K562 (cell line): Measurements from ENCODE around the gene PAIP1. TPM values are rescaled to one million over a fixed set of nuclear protein-coding genes. Genes with fewer than 3 reads are reported as not detected.

Experiments
- ATAC-seq: fragments of 200-7000 bp; cut with Tn5 transposase; 3 replicates; pipeline ENCODE4 v1.9.1; 2020; ENCODE audit warnings: moderate library complexity
- BruUV-seq: library from RNA; stranded (reverse); fragments of 400-500 nt; replicated peaks from 2 replicates; lab custom pipeline; 2021; lab: Mats Ljungman, UMichigan
- CTCF ChIA-PET: fragments of 300-600 bp; formaldehyde crosslinking; extraction: SDS; loops from one replicate; lab custom pipeline; 2021; ENCODE audit warnings: low intra/inter-chr PET ratio; lab: Yijun Ruan, JAX
- POLR2A ChIA-PET: fragments of 300-600, 350-650 bp; sonication (Branson Sonifier 250); formaldehyde crosslinking; extraction: SDS; loops from one replicate; lab custom pipeline; 2021; ENCODE audit warnings: antibody characterized with exemption, inconsistent platforms; lab: Yijun Ruan, JAX
- DNase-seq, 4 experiments: peaks; one replicate each; pipeline versions ENCODE4 v3.0.0 to v3.0.0-alpha.2; 2011 to 2018; ENCODE audit warnings: low spot score in 3 of 4, mixed read lengths in 3 of 4; ENCODE audit errors: extremely low read depth in 1 of 4
- FAIRE-seq: peaks from 2 replicates; lab custom pipeline; 2011; peaks lifted over from hg19 to GRCh38; lab: Jason Lieb, UNC
- H2AFZ ChIP-seq: 2 replicates; pipeline ENCODE4 v1.6.0; 2011; ENCODE audit warnings: low read depth, low read length, control low read depth, inconsistent platforms
- H3K27ac ChIP-seq: fragments of 200-600 bp; 3 replicates; pipeline ENCODE4 v1.8.0; 2011; ENCODE audit warnings: low read depth, mild to moderate bottlenecking, control low read depth, inconsistent platforms, low read length, moderate library complexity, mixed read lengths; ENCODE audit errors: extremely low read depth
- H3K27me3 ChIP-seq, 2 experiments: fragments of 300-600 bp in 1 of 2; 2 replicates in 1 of 2; 3 replicates in 1 of 2; pipeline versions ENCODE4 v1.6.0 to v1.8.0; 2011; ENCODE audit warnings: inconsistent platforms in 2 of 2, low read length in 2 of 2, mild to moderate bottlenecking in 1 of 2, mixed read lengths in 1 of 2, moderate library complexity in 1 of 2; ENCODE audit not compliant: control insufficient read depth in 2 of 2, insufficient read depth in 2 of 2
- H3K36me3 ChIP-seq: fragments of 300-600 bp; 3 replicates; pipeline ENCODE4 v1.8.0; 2011; ENCODE audit warnings: mild to moderate bottlenecking, low read length, inconsistent platforms; ENCODE audit not compliant: control insufficient read depth, insufficient read depth
- H3K4me1 ChIP-seq, 2 experiments: fragments of 200-600 bp in 1 of 2; replicated peaks in 1 of 2; 2 replicates in 1 of 2; 3 replicates in 1 of 2; pipeline versions ENCODE4 v1.5.1 to v1.8.0; 2011; ENCODE audit warnings: inconsistent platforms in 2 of 2, low read length in 2 of 2, mild to moderate bottlenecking in 1 of 2, mixed read lengths in 1 of 2, moderate library complexity in 1 of 2; ENCODE audit not compliant: control insufficient read depth in 2 of 2, insufficient read depth in 2 of 2
- H3K4me2 ChIP-seq: 2 replicates; pipeline ENCODE4 v1.6.1; 2011; ENCODE audit warnings: low read length, control low read depth, inconsistent platforms, mixed read lengths; ENCODE audit not compliant: insufficient read depth
- H3K4me3 ChIP-seq: fragments of 200-600 bp; sonication (generic), shearing (Covaris generic); 2 replicates; pipeline ENCODE4 v1.5.1; 2016; ENCODE audit warnings: control low read depth, inconsistent platforms
- H3K79me2 ChIP-seq: fragments of 200-600 bp; 3 replicates; pipeline ENCODE4 v1.8.0; 2011; ENCODE audit warnings: low read length, inconsistent platforms; ENCODE audit not compliant: control insufficient read depth, insufficient read depth
- H3K9ac ChIP-seq, 2 experiments: 2 replicates each; pipeline versions ENCODE4 v1.6.0 to v1.6.1; 2011; ENCODE audit warnings: low read depth in 2 of 2, low read length in 2 of 2, control low read depth in 1 of 2, inconsistent platforms in 1 of 2, mild to moderate bottlenecking in 1 of 2, mixed read lengths in 1 of 2; ENCODE audit not compliant: insufficient read depth in 1 of 2
- H3K9me1 ChIP-seq: one replicate; pipeline ENCODE4 v1.6.0; 2011; ENCODE audit warnings: inconsistent platforms, mild to moderate bottlenecking, low read length, moderate library complexity; ENCODE audit not compliant: control insufficient read depth, insufficient read depth
- H3K9me3 ChIP-seq: replicated peaks from 2 replicates; pipeline ENCODE4 v1.5.1; 2011; ENCODE audit warnings: low read depth, low read length, inconsistent platforms; ENCODE audit not compliant: control insufficient read depth, insufficient read depth
- H4K20me1 ChIP-seq: replicated peaks from 2 replicates; pipeline ENCODE4 v1.6.1; 2011; ENCODE audit warnings: low read length, inconsistent platforms, mixed read lengths; ENCODE audit not compliant: control insufficient read depth, insufficient read depth
- CREBBP ChIP-seq: IDR thresholded peaks from one replicate; pipeline ENCODE4 v1.6.1; 2012; ENCODE audit warnings: low read depth, mild to moderate bottlenecking, control low read depth, inconsistent platforms, low read length
- E2F3 ChIP-seq: fragments of 250-450 bp; sonication (Bioruptor Pico); IDR thresholded peaks from 2 replicates; pipeline ENCODE4 v1.4.0; 2020; ENCODE audit warnings: mild to moderate bottlenecking
- HCFC1 ChIP-seq: IDR thresholded peaks from 2 replicates; pipeline ENCODE4 v1.6.1; 2012; ENCODE audit warnings: low read depth, low read length, improper control_type of control experiment
- KLF16 ChIP-seq: IDR thresholded peaks from 2 replicates; pipeline ENCODE4 v1.6.1; 2016; ENCODE audit warnings: antibody characterized with exemption
- MAZ ChIP-seq, 2 experiments: fragments of 450-650 bp in 1 of 2; sonication (generic) in 1 of 2; formaldehyde crosslinking; IDR thresholded peaks in 1 of 2; conservative IDR thresholded peaks in 1 of 2; 2 replicates each; pipeline versions ENCODE4 v1.4.0 to v1.5.0; 2020; ENCODE audit warnings: mild to moderate bottlenecking in 1 of 2, missing genetic modification reagents in 1 of 2
- MIER1 ChIP-seq: fragments of 450-650 bp; IDR thresholded peaks from 2 replicates; pipeline ENCODE4 v1.6.1; 2016; ENCODE audit warnings: antibody characterized with exemption, mild to moderate bottlenecking, low read depth
- RFX1 ChIP-seq: fragments of 450-650 bp; IDR thresholded peaks from 2 replicates; pipeline ENCODE4 v1.6.1; 2016; ENCODE audit warnings: mild to moderate bottlenecking, moderate library complexity
- TFAM ChIP-seq: fragments of 250-450 bp; sonication (Bioruptor Pico); conservative IDR thresholded peaks from 2 replicates; pipeline ENCODE4 v1.5.0; 2021; ENCODE audit warnings: mild to moderate bottlenecking, moderate library complexity
- ZNF12 ChIP-seq: sonication (generic); formaldehyde crosslinking; IDR thresholded peaks from 2 replicates; pipeline ENCODE4 v1.4.0; 2020; ENCODE audit warnings: mild to moderate bottlenecking, missing genetic modification reagents
- ZNF436 ChIP-seq: fragments of 250-450, 450-650 bp; sonication (Bioruptor Pico); formaldehyde crosslinking; IDR thresholded peaks from 2 replicates; pipeline ENCODE4 v1.7.0; 2020; ENCODE audit warnings: mild to moderate bottlenecking
- WGBS: fragments of 100-300 bp; shearing (Covaris generic); methylation state at CpG from one replicate; pipeline ENCODE4 v1.1.6; 2016; ENCODE audit warnings: low coverage, mixed read lengths; ENCODE audit not compliant: insufficient coverage; ENCODE audit errors: missing lambda C conversion rate; 5-methylcytosine and 5-hydroxymethylcytosine counted together
- in situ Hi-C: fragments of 300-500 bp; cut with MboI; formaldehyde crosslinking; loops from 4 replicates; pipeline ENCODE4 v1.15.0; 2018; ENCODE audit warnings: inconsistent platforms, mixed read lengths
- intact Hi-C: fragments of 100-400 bp; cut with micrococcal nuclease; formaldehyde crosslinking; loops from 2 replicates; pipeline ENCODE4 v1.14.2; 2022
- polyA plus RNA-seq, 8 experiments: library from polyadenylated mRNA; depleted of rRNA in 4 of 8; stranded (reverse) in 5 of 8; unstranded in 3 of 8; fragments of >200 nt; fragmentation: Nextera tagmentation in 2 of 8; fragmentation: Illumina TruSeq in 1 of 8; extraction: Ambion mirVana in 2 of 8; extraction: Trizol in 1 of 8; gene quantifications; 2 replicates each; pipeline versions ENCODE4 v1.2.1 to v1.2.3, GENCODE V29; 2011 to 2014; ENCODE audit warnings: inconsistent platforms in 1 of 8, missing spikeins in 1 of 8
- total RNA-seq, 7 experiments: library from RNA; depleted of rRNA in 6 of 7; stranded (reverse); fragments of >200 nt in 6 of 7; fragmentation: Illumina TruSeq in 2 of 7; extraction: Trizol in 2 of 7; gene quantifications; 2 replicates each; pipeline versions ENCODE4 v1.2.1 to v1.2.3, GENCODE V29; 2011 to 2021; ENCODE audit warnings: low replicate concordance in 1 of 7
- TF ChIP-seq, protein P1 (sequence below): fragments of 150-350 bp; conservative IDR thresholded peaks from 2 replicates; pipeline ENCODE4 v1.6.1; 2014; ENCODE audit warnings: low read length
- TF ChIP-seq, protein P2 (sequence below): fragments of 450-650 bp; formaldehyde crosslinking; IDR thresholded peaks from 2 replicates; pipeline ENCODE4 v1.4.0; 2020; ENCODE audit warnings: mild to moderate bottlenecking

PAIP1 gene
- total and polyA plus RNA-seq, 9 of the 15 experiments (the other 6 are each of a cell fraction or from before 2014, with no cell fraction given), result 51.7 to 181 (median 102) TPM

DNA sequence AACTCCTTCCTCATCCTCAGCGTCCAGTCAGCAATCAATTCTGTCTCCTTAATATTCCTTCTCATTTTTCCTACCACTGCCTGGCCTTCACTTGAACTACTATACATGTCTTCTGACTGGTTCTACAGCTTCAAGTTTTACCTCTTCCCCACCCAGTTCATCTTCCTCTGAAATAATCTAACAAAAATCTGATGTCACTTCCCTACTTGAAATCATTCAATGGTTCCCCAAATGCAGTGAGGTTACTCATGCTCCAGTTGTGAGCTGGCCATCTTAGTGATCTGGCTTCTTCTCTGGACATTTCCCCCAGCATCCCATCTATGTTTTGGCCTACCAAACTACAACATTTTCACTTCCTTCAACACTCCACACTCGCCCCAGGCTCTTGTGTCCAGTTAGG, 58.3 kb downstream of the PAIP1 start:
- CTCF ChIA-PET, result no interaction called here

More for the DNA sequence above, 58.3 kb downstream of the PAIP1 start:
- 65% methylated on average over 2 of the region's 2 CpGs for WGBS
- BruUV-seq, result no TSS peak
- H3K4me1 ChIP-seq, result no peaks in the 10 kb centered on the region
- in situ Hi-C loops, result no loop called here
- no peak overlapping the region for H2AFZ ChIP-seq
- no peak overlapping the region for H3K9ac ChIP-seq
- DNase-seq, result no peak
- no peak for FAIRE-seq
- POLR2A ChIA-PET, result interaction anchor here (0.6 to 5.9 kb wide), 7 partner anchors 10 to 57 kb away, joined by 3 to 43 read pairs (median 3); partner anchors contain the start of genes C5orf34 and TMEM267
- H3K27me3 ChIP-seq, result no peaks in the 10 kb centered on the region
- no peak overlapping the region for H3K4me2 ChIP-seq
- H3K9me3 ChIP-seq, result no peaks in the 10 kb centered on the region
- ATAC-seq, result no peak; the same call in 2 of the 3 replicates
- no peak overlapping the region for H3K27ac ChIP-seq
- H3K79me2 ChIP-seq, result no peaks in the 10 kb centered on the region
- no peak overlapping the region for H3K4me3 ChIP-seq
- TF ChIP-seq TFAM (CRISPR knock-in tag), result no peak
- no peak for TF ChIP-seq E2F3 (CRISPR knock-in tag)
- no peak for TF ChIP-seq MIER1
- no peak for TF ChIP-seq ZNF12
- TF ChIP-seq KLF16, result no peak
- no peak for TF ChIP-seq RFX1
- TF ChIP-seq, protein P1, sequence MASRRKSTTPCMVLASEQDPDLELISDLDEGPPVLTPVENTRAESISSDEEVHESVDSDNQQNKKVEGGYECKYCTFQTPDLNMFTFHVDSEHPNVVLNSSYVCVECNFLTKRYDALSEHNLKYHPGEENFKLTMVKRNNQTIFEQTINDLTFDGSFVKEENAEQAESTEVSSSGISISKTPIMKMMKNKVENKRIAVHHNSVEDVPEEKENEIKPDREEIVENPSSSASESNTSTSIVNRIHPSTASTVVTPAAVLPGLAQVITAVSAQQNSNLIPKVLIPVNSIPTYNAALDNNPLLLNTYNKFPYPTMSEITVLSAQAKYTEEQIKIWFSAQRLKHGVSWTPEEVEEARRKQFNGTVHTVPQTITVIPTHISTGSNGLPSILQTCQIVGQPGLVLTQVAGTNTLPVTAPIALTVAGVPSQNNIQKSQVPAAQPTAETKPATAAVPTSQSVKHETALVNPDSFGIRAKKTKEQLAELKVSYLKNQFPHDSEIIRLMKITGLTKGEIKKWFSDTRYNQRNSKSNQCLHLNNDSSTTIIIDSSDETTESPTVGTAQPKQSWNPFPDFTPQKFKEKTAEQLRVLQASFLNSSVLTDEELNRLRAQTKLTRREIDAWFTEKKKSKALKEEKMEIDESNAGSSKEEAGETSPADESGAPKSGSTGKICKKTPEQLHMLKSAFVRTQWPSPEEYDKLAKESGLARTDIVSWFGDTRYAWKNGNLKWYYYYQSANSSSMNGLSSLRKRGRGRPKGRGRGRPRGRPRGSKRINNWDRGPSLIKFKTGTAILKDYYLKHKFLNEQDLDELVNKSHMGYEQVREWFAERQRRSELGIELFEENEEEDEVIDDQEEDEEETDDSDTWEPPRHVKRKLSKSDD, result no peak
- TF ChIP-seq, protein P2, sequence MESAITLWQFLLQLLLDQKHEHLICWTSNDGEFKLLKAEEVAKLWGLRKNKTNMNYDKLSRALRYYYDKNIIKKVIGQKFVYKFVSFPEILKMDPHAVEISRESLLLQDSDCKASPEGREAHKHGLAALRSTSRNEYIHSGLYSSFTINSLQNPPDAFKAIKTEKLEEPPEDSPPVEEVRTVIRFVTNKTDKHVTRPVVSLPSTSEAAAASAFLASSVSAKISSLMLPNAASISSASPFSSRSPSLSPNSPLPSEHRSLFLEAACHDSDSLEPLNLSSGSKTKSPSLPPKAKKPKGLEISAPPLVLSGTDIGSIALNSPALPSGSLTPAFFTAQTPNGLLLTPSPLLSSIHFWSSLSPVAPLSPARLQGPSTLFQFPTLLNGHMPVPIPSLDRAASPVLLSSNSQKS, result no peak
- no peak for TF ChIP-seq HCFC1
- no peak for TF ChIP-seq ZNF436
- no peak for TF ChIP-seq CREBBP
- no peak for TF ChIP-seq MAZ (CRISPR knock-in tag; conservative IDR thresholded peaks at IDR 0.05 in 1 of 2, IDR thresholded peaks at IDR 0.05 in 1 of 2)
- peaks cover 26% of the 10 kb centered on the region for H3K36me3 ChIP-seq
- no peaks in the 10 kb centered on the region for H3K9me1 ChIP-seq
- no peaks in the 10 kb centered on the region for H4K20me1 ChIP-seq
- intact Hi-C loops, result no loop called here
